Measurements from ENCODE around the gene MTR.
"Not testable (repeated sequence)": the region's sequence is repeated elsewhere in the genome, so short reads cannot be mapped to it uniquely, and the experiment has no call there.

MTR gene

GRCh38 chr1:236835491-236835890 is 40.4 kb downstream of the MTR start:
- DNase-seq = no peak

- DNase-seq = no peak
Measured at GRCh38 chr1:236836157-236836556, 41.1 kb downstream of the MTR start.

GRCh38 chr1:236837115-236837514 is 42.0 kb downstream of the MTR start:
- DNase-seq = no peak

- DNase-seq = no peak
Measured at GRCh38 chr1:236837897-236838296, 42.8 kb downstream of the MTR start.

GRCh38 chr1:236841341-236841740 is 46.2 kb downstream of the MTR start:
- no peak for DNase-seq

GRCh38 chr1:236844499-236845271 is 49.6 kb downstream of the MTR start:
- no peak for DNase-seq

- no peak for DNase-seq
Measured at GRCh38 chr1:236845830-236846229, 50.7 kb downstream of the MTR start.

- no peak for DNase-seq
Measured at GRCh38 chr1:236848274-236848923, 53.3 kb downstream of the MTR start.

GRCh38 chr1:236850077-236850979 is 55.2 kb downstream of the MTR start:
- no peak for DNase-seq

GRCh38 chr1:236851871-236852270 is 56.8 kb downstream of the MTR start:
- no peak for DNase-seq

GRCh38 chr1:236853921-236854604 is 59.0 kb downstream of the MTR start:
- no peak for DNase-seq

GRCh38 chr1:236854605-236854983 is 59.5 kb downstream of the MTR start:
- no peak for DNase-seq

GRCh38 chr1:236856649-236857048 is 61.6 kb downstream of the MTR start:
- DNase-seq = not testable (repeated sequence)

- DNase-seq = no peak
Measured at GRCh38 chr1:236858165-236858564, 63.1 kb downstream of the MTR start.

GRCh38 chr1:236860101-236860500 is 65.0 kb downstream of the MTR start:
- DNase-seq = no peak

- no peak for DNase-seq
Measured at GRCh38 chr1:236860674-236861073, 65.6 kb downstream of the MTR start.

- DNase-seq = no peak
Measured at GRCh38 chr1:236861560-236862218, 66.6 kb downstream of the MTR start.

GRCh38 chr1:236862219-236862591 is 67.1 kb downstream of the MTR start:
- DNase-seq = no peak

- no peak for DNase-seq
Measured at GRCh38 chr1:236862615-236863211, 67.6 kb downstream of the MTR start.

GRCh38 chr1:236864211-236864610 is 69.1 kb downstream of the MTR start:
- no peak for DNase-seq

GRCh38 chr1:236864996-236865817 is 70.1 kb downstream of the MTR start:
- no peak for DNase-seq

All from COR-L47 (cell line).